GM21619 (cell line): ENCODE measurements around the gene MTCP1.

ENCODE experiments used
- ATAC-seq: cut with Tn5 transposase; IDR thresholded peaks from one replicate; pipeline ENCODE4 v1.9.1; 2021; ENCODE audit not compliant: unreplicated experiment

MTCP1 gene, protein sequence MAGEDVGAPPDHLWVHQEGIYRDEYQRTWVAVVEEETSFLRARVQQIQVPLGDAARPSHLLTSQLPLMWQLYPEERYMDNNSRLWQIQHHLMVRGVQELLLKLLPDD

DNA sequence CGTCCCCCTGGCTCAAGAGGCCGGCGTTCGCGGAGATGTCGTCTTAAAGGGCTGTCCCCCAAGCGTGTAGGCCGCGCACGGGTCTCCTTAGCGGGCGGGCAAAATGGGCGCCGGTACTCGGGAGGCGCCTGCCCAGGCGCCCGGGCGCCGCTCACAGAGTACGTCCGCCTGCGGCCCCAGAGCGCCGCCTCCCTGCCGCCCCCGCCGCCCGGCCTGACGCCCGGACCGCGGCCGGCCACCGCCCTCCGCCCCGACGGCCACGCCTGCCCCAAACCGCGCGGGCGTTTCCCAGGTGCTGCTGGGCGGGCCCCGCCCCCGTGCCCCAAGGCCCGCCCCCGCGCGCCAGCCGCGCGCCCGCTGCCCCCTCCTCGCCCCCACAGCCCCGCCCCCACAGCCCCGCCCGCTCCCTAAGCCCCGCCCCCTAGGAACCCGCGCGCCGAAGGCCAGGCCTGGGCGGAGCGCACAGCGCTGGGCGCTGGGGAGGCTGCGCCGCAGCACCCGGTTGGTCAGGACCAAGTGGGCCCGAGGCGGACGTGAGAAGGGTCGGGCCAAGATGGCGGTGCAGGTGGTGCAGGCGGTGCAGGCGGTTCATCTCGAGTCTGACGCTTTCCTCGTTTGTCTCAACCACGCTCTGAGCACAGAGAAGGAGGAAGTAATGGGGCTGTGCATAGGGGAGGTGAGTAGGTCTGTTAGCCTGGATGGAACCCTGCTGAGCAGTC, at the start of gene MTCP1, which contains the start of the genes BRCC3 and CMC4:
Gene MTCP1 (minus strand): TSS at position 162 of the 719 bp plus-strand sequence. CDS start 5,126 bp downstream, outside the sequence.
Gene BRCC3 (plus strand): TSS at position 534 of the 719 bp plus-strand sequence. CDS start 20 bp downstream, at position 554.
Gene CMC4 (minus strand): TSS at position 162 of the 719 bp plus-strand sequence. CDS start 7,113 bp downstream, outside the sequence.
- ATAC-seq, result peak; percentile 92

DNA sequence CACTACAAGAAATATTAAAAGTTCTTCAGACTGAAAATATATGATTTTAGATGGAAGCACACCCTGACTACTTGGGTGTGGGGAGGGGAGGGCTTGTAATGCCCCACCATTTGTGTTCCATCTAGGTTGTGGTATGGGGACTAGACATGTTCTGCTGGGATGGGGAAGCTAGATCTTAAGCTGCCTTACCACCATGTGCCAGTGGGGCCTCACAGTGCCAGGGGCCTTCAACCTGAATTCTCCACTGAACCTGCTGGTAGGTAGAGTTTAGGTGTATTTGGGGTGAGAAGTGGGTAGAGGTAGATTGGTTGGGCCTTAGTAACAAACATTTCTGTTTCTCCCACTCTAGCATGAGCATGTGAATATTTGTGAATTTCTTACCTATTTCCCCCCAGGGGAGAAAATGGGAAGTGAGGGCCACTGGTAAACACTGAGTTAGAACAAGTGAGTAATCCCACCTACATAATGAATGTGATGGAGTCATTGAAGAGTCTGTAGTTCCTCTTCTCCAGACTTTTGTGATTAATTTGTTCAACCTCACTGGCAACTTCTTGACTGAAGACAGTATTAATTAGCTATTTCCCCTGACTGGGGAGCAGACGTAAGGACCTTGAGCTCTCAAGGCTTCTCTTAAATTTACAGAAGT, 44.4 kb upstream of the MTCP1 start:
- no peak for ATAC-seq

DNA sequence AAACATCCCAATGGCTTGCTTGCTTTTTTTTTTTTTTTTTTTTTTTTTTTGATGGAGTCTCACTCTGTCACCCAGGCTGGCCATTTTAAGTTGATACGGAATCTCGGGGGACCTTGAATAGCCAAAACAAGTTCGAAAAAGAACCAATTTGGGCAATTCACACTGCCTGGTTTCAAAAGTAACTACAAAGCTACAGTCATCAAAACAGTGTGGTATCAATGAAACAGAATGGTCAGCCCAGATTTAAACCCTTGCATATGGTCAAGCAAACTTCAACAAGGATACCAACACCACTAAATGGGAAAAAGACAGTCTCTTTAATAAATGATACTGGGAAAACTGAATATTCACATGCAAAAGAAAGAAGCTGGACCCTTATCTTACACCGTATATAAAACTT, 42.2 kb upstream of the MTCP1 start:
- ATAC-seq, result no peak

DNA sequence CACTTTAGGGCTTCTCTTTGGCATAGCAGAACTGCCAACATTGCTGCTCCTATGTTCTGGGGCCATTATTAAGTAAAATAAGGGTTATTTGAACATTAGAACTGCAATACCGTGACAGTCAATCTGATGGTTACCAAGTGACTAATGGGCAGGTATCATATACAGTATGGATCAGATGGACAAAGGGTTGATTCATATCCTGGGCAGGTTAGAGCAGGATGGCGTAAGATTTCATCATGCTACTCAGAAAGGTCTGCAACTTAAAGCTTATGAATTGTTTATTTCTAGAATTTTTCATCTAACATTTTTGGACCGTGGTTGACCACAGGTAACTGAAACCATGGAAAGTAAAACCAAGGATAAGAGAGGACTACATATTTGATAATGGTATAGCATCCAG, 41.2 kb upstream of the MTCP1 start:
- no peak for ATAC-seq

DNA sequence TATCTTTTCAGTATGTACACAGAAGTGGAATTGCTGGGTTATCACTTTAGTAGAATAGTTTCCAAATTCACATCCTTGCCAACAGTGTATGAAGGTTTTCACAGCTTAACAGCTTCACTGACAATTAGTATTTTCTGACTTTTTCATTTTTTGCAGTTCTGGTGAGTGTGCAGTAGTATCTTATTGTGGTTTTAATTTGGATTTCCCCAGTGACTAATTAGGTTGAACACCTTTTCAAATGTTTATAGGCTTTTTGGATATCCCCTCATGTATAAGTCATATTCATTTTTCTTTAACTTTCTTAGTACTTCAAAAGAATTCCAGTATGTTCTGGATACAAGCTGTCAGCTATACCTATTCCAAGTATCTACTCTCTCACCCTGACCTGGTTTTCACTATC, 37.5 kb upstream of the MTCP1 start:
- ATAC-seq, result no peak

DNA sequence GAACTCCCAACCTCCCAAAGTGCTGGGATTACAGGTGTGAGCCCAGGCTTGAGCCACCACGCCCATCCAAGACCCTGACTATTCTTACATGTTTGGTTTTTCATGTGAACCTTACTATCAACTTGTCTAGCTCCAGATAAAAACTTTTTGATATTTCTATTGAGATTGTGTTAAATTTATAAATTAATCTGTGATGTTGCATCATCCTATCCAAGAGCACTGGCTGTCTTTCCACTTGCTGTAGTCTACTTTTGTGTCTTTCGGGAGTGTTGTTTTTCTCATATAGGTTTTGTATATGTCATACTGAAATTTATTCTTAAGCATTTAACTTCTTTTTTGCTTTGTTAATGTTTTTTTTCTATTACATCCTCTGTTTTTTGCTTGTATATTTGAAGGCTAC, 35.0 kb upstream of the MTCP1 start:
- no peak for ATAC-seq

DNA sequence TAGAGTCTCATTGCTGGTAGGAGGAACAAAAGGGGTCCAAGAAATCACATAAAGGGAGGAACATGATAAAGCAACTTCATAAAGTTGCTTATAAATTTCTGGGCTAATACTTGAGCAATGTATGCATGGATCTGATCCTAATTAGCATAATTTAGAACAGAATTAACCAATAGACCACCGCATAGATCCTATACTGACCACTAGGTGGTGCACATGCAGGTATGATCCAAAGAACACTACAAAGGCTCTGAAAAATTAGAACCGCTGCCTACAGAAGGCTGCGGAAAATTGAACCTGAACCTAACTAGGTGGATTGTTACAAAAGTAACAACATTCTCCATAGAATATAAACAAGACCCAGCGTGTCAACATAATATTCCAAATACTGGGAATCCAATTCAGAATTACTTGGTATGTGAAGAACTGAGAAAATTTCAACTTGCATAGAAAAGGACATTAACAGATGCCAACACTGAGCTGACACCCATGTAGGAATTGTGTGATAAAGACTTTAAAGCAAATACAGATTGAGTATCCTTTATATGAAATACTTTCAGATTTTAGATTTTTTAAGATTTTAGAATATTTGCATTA, 23.6 kb upstream of the MTCP1 start:
- ATAC-seq, result no peak

DNA sequence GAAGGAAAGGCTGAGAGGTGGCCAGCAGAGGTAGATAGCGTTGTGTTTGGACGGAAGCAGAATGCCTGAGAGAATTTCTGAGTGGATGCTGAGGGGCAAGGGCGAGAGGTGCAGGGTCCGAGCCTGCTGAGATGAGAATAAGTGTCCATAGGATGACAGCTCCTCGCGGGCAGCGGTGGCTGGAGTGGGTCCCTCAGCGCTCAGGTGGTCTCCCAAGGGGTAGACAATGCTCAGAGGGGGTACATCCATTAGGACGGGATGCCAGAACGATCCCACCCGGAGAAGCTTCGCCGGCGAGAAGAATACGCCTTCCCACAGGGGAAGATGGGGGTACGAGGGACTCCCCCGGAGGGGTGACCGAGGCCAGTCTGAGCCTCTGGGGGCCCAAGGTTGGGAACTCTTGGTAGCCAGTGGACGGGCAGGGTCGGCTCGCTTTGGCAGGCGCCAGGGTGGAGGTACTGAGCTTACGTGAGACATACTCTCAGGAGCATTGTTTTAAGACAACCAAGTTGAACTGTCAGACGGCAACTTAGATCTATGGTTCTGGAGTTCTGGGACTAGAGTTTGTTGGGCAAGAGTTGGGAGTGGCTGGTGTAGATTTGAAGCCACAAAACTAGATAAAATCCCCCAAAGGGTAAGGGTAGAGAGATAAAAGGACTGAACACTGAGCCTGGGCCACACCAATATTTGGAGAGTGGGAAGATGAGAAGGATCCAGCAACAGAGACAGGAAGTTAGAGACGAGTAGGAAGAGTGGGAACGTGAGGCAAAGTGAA, 16.2 kb upstream of the MTCP1 start:
- no peak for ATAC-seq

DNA sequence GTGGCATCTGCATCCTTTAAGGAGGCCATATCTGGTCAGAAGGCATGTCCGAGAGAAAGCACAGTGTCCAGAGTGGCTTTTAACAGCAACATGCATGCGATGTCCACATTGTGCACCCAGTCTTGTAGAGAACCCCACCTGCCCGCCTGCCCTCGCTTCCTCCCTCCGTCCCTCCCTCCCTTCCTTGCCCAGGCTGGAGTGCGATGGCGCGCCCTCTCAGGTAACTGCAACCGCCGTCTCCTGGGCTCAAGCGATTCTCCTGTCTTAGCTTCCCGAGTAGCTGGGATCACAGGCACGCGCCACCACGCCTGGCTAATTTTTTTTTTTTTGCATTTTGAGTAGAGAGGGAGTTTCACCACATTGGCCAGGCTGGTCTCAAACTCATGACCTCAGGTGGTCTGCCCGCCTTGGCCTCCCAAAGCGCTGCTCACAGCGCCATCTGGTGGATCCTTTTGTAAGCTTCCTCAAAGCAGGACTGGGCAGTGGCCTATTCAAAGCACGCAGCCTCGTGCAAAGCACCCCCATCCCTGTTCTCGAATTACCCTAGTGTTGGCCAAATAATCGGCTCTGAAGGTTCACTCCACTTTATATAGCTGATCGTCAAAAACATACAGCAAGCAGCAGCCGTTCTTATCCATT, 15.4 kb upstream of the MTCP1 start:
- ATAC-seq, result no peak

DNA sequence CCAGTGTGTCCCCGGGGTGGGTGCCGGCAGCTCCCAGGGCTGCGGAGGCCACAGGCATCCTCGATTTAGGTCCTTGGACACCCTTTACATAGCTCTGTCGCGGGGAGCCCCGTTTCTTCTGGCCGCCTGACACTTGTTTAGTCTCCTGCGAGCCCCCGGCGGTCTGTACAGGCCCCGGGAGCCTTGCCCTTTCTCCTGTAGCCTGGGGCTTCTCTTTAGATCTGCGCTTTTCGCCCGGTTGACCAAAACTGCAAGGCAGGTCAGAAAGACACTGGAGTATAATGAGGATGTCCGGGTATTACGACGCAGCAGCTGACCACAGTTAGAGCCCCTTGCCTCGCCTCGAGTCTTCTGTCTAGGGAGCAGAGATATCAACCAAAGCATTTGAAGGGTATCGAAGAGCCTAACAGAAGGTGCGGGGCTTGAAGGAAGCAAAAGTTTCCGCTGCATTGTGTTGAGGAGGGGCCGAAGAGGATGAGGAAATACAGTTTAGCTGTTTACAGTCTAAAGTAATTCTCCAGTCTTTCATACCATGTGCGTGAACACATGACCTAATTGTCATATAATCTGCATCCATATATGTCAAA, 851 bp upstream of the MTCP1 start:
- no peak for ATAC-seq

DNA sequence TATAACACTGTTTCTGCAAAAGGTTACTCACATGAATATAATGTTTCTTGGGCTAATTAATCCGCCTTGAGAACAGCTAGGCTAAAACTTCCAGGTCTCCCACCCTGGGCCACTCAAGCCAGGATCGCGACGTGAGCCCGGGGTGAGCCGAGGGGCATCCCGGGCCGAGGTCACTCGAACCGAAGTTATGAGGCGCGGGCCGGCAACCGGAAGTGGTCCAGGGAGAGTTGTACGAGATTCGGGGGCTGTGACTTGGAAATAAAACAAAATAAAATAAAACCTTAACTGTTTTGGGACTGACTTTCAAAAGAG, 317 bp downstream of the MTCP1 start:
- ATAC-seq, result peak; percentile 27

DNA sequence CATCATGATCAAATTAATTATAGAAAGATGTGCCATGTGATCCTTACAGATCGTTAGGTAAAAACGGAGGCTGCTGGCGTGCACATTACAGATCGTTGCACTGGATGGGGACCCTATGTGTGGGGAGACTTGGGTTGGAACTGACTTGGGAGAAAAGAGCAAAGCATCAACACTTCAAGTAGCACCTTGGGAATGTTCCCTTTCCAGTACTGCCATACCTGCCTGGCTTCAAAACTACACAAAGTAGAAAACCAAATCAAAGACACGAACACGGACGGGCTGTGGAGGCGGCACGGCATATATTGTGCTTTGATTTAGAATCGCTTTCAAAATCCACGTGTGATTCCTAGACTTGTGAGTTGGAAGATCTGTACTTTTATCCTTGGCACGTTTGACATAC, 898 bp downstream of the MTCP1 start:
- ATAC-seq, result no peak

DNA sequence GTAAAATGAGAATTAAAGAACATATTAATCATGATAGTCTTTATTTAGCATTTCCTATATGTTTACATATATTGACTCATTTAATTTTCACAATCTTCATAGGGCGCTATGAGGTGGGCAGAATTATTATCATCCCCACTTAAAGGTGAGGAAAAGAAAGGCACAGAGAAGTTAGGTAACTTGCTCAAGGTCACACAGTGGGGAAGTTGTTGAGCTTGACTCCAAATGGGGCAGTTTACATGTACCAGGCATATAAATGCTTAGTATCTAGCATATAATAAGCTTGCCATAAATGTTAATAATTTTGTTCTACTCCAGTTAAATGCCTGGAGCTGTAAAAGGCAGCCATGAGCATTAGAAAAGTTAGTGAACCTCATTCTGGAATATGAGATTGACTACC, 1.5 kb downstream of the MTCP1 start:
- no peak for ATAC-seq

DNA sequence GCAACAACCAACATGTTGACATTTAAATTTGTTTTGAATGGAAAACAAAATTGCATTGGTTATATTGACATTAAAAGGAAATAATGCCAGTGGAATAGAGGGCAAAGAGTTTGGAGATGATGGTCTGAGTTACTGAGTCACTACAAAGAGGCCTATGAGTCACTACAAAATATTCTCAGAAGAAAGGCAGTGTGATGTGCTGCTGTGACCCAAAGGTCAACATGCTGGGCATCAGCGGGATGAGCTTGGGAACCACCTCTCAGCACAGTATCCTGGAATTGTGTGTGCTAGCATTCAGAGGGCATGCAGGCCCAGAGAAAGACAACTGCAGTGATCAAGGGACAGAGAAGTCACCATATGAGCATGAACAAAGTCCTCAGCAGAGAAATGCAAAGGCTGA, 2.8 kb downstream of the MTCP1 start:
- ATAC-seq, result no peak

DNA sequence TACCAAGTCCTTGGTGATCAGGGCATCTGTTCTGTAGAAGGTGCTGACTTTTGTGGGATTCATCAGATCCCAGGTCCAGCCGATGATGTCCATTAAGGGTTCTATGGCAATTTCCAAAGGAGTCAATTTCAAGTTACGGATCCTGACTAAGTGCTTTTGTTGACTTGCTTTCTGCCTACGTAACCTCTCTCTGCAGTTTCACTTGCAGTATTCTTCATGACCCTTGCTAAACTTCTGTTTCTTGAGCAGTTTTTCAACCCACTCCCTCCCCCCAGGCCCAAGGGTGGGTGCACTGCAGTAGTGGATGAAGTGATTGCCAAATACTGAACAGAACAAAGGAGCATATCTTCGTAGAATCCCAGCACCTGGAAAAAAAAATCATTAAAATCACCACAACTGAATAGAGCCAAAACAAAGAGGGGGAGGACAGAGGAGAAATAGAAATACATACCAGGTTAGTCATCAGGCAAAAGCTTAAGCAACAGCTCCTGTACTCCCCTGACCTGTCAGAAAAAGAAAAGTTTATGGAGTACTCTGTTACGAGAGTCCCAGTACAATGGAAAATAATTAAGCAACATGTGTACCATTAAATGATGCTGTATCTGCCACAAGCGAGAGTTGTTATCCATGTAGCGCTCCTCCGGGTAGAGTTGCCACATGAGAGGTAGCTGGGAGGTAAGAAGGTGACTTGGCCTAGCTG, 5.8 kb downstream of the MTCP1 start:
- no peak for ATAC-seq

DNA sequence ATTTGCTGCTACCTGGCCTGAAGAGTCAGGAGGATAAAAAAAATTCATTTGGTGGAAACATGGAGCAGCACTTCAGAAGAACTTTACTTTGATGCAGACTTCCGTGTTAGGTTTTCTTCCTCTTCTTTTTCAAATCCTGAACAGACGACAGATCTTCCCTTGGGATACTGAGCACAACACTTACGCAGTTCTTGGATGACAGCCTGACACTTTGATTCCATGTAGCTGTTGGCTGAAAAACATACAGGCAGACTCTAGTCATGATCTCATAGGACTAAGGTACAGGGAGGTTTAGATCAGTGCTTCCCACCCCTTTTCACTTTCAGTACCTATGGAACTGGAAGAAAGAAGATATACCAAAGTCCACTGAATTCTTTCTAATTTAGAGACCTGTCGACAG, 9.2 kb downstream of the MTCP1 start:
- no peak for ATAC-seq

DNA sequence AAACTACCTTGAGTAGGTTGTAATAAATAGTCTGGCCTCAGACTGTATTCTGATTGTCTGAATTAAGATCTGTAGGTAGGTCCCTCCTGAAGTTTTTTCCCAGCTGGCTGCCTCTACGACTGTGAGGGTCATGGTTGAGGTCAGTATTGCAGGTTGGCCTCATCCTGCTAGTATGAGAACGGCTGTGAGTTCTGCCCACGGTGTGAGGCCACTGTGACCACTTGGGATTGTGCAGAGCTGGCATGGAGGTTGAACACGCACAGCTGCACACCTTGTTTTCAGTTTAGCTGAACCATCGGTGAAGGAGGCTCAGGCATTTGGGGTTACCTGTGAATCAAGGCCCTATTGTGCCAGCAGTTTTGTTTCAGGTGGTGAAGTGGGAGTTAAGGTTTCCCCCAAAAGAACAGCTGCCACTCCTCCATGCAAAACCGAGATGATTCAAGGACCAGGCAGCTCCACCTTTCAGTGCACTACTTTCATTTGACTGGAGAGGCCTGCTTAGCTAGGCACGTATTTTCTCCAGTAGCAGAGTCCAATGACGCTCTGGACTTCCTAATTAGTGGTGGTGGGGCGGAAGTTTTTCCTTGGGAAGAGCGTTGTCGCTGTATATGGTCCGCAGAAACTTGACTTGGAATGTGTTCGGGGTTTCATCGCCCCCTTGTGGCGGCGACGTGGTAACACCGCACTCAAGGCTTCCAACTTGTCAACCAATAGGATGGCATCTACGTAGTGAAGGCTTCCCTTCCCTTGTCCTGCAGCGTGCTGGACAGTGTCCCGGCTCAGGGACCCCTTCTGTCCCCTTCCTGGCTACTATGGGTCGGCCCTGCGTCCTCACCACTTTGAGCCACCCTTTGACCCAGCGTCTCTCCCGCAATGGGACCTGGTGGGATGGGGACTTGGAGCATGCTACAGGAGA, 13.8 kb downstream of the MTCP1 start:
- peak; percentile 79 for ATAC-seq

DNA sequence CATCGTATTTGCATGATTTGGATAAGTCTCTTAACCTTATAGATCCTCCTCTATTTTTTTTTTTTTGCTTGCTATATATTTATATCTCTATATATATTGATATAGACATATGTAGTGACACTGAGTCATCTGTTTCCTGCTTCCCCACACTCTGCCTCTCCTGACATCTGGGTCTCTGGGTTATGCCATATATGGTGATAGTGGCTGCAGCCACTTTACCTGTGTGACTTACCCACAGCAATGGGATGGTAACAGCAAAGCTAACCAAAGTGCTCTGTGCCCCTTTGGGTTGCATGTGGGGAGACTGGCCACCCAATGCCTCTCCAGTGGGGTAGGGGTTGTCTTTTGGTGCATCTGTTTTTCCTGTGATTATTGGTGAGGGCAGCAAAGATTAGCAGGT, 14.5 kb downstream of the MTCP1 start:
- ATAC-seq, result no peak

DNA sequence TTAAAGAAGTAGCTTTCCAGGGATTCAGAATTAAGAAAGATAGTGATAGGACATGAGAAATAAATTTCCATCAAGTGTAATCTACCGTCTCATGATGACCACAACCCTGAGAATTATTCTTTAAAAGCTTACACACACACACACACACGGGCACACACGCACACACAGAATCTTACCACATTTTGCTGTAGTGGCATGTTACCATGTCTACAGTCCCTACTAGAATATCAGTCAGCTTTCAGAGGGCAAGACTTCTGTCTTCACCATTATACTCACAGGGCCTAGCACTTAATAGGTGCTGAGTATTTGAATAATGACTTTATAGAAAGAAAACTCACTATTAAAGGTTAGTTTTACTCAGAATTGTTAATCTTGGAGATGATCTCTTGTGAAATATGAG, 15.4 kb downstream of the MTCP1 start:
- ATAC-seq, result no peak
